MCF 10A (cell line): ENCODE results near the gene TMEM9. TPM values are rescaled to one million over a fixed set of nuclear protein-coding genes. Genes with fewer than 3 reads are reported as not detected.
A peak's percentile ranks its signal among the peaks of the same experiment; 100 is the strongest.

Experiments used
- BruUV-seq: library from RNA; stranded (reverse); fragments of 400-500 nt; replicated peaks from 2 replicates; lab custom pipeline; 2021; lab: Mats Ljungman, UMichigan
- CTCF ChIA-PET: fragments of 300-600 bp; sonication (Branson Sonifier 250); formaldehyde crosslinking; extraction: SDS; loops from one replicate; lab custom pipeline; 2021; ENCODE audit warnings: antibody characterized with exemption, inconsistent platforms; lab: Yijun Ruan, JAX
- POLR2A ChIA-PET: fragments of 300-600, 350-650 bp; sonication (Branson Sonifier 250); formaldehyde crosslinking; extraction: SDS; loops from one replicate; lab custom pipeline; 2020; ENCODE audit warnings: antibody characterized with exemption, inconsistent platforms; lab: Yijun Ruan, JAX
- DNase-seq: peaks from one replicate; pipeline ENCODE4 v3.0.0-alpha.2; 2018; ENCODE audit not compliant: unreplicated experiment
- H3K27ac Mint-ChIP-seq: one replicate; pipeline ENCODE4 v1.8.0; 2022; ENCODE audit warnings: mild to moderate bottlenecking, low read depth, mixed read lengths; ENCODE audit not compliant: unreplicated experiment
- H3K27me3 Mint-ChIP-seq: one replicate; pipeline ENCODE4 v1.8.0; 2022; ENCODE audit warnings: mixed read lengths; ENCODE audit not compliant: insufficient read depth, unreplicated experiment
- H3K36me3 Mint-ChIP-seq: one replicate; pipeline ENCODE4 v1.8.0; 2022; ENCODE audit warnings: mild to moderate bottlenecking, moderate library complexity, mixed read lengths; ENCODE audit not compliant: insufficient read depth, unreplicated experiment
- H3K4me1 Mint-ChIP-seq: one replicate; pipeline ENCODE4 v1.8.0; 2022; ENCODE audit warnings: mixed read lengths; ENCODE audit not compliant: insufficient read depth, unreplicated experiment
- H3K4me3 Mint-ChIP-seq: one replicate; pipeline ENCODE4 v1.8.0; 2022; ENCODE audit warnings: mild to moderate bottlenecking, moderate library complexity, mixed read lengths; ENCODE audit not compliant: unreplicated experiment
- H3K9me3 Mint-ChIP-seq: one replicate; pipeline ENCODE4 v1.8.0; 2022; ENCODE audit warnings: mixed read lengths; ENCODE audit not compliant: unreplicated experiment
- intact Hi-C: fragments of 100-400 bp; cut with micrococcal nuclease; formaldehyde crosslinking; loops from 2 replicates; pipeline ENCODE4 v1.14.1; 2022
- total RNA-seq: library from RNA; stranded (reverse); gene quantifications from 2 replicates; pipeline ENCODE4 v1.2.3, GENCODE V29; 2022
- TF ChIP-seq, protein P1 (sequence below): fragments of 200-600 bp; IDR thresholded peaks from one replicate; pipeline ENCODE4 v1.8.0; 2022; ENCODE audit warnings: antibody characterized with exemption, mild to moderate bottlenecking; ENCODE audit not compliant: unreplicated experiment

TMEM9 gene
- total RNA-seq, 1 experiment from 2014 or later = 67.2 TPM

DNA sequence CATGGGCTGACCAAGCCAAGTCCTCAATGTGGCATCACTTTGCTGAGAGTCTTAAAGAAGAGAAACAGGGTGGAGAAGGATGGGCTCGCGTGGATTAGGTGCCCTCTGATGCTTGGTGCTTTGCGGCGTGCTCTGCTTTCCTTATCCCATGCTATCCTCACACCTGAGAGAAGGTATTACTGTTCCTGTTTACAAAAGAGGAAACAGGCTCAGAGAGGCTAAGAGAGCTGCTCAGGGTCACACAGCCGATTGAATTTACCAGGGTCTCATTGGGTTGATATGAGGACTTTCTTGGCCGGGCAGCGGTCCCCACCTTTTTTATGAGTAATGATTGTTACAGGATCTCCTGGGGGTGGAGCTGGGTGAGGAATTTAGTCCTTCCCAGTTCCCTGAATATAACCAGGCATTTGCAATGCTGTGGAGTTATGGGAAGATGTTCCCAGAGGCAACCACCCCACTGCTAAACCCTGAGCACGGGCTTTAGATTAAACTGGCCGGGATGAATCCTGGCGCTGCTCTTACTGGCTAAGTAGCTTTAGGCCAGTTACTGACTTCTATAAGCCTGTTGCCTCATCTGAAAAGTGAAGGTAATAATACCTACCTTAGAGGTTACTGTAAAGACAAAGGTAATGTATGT lies 31.8 kb downstream of the TMEM9 start:
- Mint-ChIP-seq H3K27ac (no peak overlapping the region), H3K4me3 (no peak overlapping the region), H3K27me3 (peaks cover 13% of the 10 kb centered on the region), H3K4me1 (peaks cover 10% of the 10 kb centered on the region), H3K9me3 (no peaks in the 10 kb centered on the region), H3K36me3 (peaks cover 10% of the 10 kb centered on the region)
- TF ChIP-seq, protein P1, sequence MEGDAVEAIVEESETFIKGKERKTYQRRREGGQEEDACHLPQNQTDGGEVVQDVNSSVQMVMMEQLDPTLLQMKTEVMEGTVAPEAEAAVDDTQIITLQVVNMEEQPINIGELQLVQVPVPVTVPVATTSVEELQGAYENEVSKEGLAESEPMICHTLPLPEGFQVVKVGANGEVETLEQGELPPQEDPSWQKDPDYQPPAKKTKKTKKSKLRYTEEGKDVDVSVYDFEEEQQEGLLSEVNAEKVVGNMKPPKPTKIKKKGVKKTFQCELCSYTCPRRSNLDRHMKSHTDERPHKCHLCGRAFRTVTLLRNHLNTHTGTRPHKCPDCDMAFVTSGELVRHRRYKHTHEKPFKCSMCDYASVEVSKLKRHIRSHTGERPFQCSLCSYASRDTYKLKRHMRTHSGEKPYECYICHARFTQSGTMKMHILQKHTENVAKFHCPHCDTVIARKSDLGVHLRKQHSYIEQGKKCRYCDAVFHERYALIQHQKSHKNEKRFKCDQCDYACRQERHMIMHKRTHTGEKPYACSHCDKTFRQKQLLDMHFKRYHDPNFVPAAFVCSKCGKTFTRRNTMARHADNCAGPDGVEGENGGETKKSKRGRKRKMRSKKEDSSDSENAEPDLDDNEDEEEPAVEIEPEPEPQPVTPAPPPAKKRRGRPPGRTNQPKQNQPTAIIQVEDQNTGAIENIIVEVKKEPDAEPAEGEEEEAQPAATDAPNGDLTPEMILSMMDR = no peak
- no TSS peak for BruUV-seq
- intact Hi-C loops = no loop called here
- peak; percentile 50 for DNase-seq
- ChIA-PET POLR2A (interaction anchor here (0.8 to 0.9 kb wide), 2 partner anchors 11 to 47 kb away, joined by 3 to 4 read pairs; partner anchors contain the start of gene CACNA1S), CTCF (interaction anchor here (0.6 to 2.0 kb wide), 8 partner anchors 9 to 563 kb away, joined by 3 to 25 read pairs (median 4); no protein-coding TSS in a partner anchor)

DNA sequence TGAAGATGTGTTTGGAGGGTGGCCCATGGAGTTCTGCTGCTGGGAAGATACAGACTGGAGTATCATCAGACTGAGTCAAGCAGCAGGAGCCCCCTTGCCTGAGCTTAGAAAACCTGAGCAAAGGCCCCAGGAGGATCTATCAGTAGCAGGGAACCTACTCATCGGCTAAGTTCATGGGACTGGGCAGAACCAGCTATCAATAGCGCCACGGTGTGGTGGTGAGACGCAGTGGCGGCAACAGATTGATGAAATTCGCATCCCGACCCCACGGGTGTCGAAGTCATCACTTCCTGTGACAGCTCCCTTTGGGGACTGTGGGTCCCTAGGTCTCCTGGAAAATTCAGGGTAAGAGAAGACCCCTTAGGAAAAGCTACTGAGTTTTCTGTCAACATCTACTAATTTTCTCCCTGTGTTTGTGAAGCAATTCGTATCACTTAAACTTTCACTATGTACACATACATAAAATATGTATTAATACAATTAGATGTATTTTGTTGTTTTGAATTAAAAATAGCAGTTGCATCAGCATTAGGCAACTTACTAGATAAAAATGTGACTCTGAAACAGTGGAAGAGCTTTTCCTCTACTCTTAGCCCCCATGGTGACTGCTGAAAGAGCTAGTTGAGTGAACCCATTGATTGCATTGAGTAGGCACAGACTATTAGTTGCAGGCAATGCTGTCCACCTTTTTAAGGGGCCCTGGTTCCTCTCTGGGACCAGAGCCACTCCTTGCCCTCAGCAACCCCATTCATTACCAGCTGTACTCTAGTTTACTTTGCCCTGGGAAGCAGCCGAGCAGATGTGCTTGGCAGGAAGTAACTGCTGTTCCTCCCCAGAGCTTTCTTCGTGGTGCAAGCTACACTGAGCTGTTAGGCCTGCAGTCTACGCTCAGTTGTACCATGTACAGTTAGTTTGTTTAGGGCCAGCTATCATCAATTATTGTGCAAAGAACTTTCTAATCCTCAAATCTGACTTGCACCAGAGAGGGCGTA lies 34.8 kb downstream of the TMEM9 start:
- BruUV-seq = no TSS peak
- Mint-ChIP-seq H3K4me1 (peaks cover 9% of the 10 kb centered on the region), H3K4me3 (no peak overlapping the region), H3K27me3 (no peaks in the 10 kb centered on the region), H3K36me3 (no peaks in the 10 kb centered on the region), H3K9me3 (no peaks in the 10 kb centered on the region), H3K27ac (no peak overlapping the region)
- ChIA-PET CTCF (interaction anchor here (0.5 to 2.0 kb wide), 17 partner anchors 11 to 802 kb away, joined by 3 to 21 read pairs (median 3); no protein-coding TSS in a partner anchor), POLR2A (interaction anchor here (1.0 to 1.3 kb wide), 2 partner anchors 10 to 33 kb away, joined by 3 to 4 read pairs; no protein-coding TSS in a partner anchor)
- DNase-seq = no peak
- intact Hi-C loops = loop anchor here (10.0 kb wide), 1 partner anchor 225 kb away; the partner anchor contains the start of gene INAVA
- TF ChIP-seq, protein P1 = no peak

DNA sequence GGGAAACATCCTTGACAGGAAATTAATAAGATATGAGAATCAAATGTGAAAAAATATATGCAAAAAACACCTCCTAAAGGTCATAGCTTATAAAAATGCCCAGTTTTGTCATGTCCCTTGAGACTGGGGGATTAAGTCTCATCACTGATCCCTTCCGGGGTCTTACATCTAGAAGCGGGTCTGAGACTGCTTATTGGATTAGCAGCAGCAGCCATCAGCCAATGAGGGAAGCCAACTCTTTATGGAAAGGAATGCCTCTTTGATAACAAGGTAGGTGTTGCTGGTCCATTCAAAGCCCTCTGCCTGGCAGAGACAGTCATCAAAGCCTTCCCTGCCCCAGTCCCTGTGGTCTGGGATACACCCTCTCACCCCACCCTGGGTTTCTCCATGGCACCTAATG lies 38.2 kb downstream of the TMEM9 start:
- no peak for DNase-seq
- Mint-ChIP-seq H3K4me1 (no peaks in the 10 kb centered on the region), H3K27me3 (no peaks in the 10 kb centered on the region), H3K9me3 (no peaks in the 10 kb centered on the region), H3K36me3 (no peaks in the 10 kb centered on the region), H3K27ac (no peak overlapping the region), H3K4me3 (no peak overlapping the region)
- TF ChIP-seq, protein P1 = no peak
- intact Hi-C loops = loop anchor here (10.0 kb wide), 1 partner anchor 221 kb away; the partner anchor contains the start of gene INAVA
- BruUV-seq = no TSS peak
- ChIA-PET CTCF (interaction anchor here (0.6 to 5.3 kb wide), 11 partner anchors 14 to 638 kb away, joined by 3 to 54 read pairs (median 7); no protein-coding TSS in a partner anchor), POLR2A (interaction anchor here (1.3 kb wide), 1 partner anchor 38 kb away, joined by 4 read pairs; the partner anchor contains the start of gene TMEM9)
